Measurements from ENCODE around the gene OBSL1. TPM values are rescaled to one million over a fixed set of nuclear protein-coding genes. Genes with fewer than 3 reads are reported as not detected.

Gene OBSL1
- total RNA-seq, 1 experiment from 2014 or later, result 67.8 TPM

DNA sequence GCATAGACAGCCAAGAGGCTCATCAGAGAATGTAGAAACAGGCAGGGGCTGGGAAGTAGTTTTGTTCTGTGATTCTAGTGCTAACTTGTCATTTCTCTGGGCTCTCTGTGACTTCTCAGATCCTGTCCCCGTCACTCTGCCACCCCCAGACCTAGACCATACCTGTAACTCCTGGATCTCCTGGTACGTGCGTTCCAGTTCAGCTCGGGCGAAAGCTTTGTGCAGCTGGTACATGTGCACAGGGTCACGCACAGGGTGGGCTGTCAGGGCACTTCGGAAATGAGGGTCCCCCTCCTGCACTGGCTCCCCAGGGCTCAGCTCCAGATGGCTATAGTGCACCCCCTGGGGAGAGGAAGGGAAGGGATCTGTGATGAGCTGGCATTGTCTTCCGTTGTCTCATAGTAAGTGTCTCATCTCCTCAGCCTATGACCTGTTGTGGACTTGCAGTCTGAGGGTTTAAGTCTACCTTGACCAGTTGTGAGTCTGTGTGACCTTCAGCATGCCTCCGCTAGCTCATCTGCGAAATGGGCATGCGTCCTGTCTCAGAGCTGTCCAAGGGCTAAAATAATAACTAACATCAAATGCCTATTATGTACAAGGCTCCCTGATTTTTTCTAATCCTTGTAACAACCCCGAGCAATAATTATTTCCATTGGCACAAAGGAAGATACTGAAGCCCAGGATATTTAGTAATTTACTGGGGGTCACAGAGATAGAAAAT is 30.4 kb downstream of the OBSL1 start:
- Histone ChIP-seq H3K27me3 (no peaks in the 10 kb centered on the region), H3K4me1 (peaks cover 13% of the 10 kb centered on the region), H3K36me3 (peaks cover 6% of the 10 kb centered on the region; the same call in 1 of the 2 replicates), H3K9me3 (replicated peaks) (no peaks in the 10 kb centered on the region), H3K4me3 (no peak overlapping the region), H3K27ac (no peak overlapping the region)
- no peak for DNase-seq

GRCh38 chr2:219539926-219540678 is 31.2 kb downstream of the OBSL1 start:
- Histone ChIP-seq H3K4me3 (no peak overlapping the region), H3K4me1 (peaks cover 13% of the 10 kb centered on the region), H3K27me3 (no peaks in the 10 kb centered on the region), H3K27ac (no peak overlapping the region), H3K9me3 (replicated peaks) (no peaks in the 10 kb centered on the region), H3K36me3 (peaks cover 6% of the 10 kb centered on the region; the same call in 1 of the 2 replicates)
- no peak for DNase-seq

GRCh38 chr2:219538956-219539788 is 32.2 kb downstream of the OBSL1 start:
- no peak overlapping the region for H3K27ac ChIP-seq
- no peaks in the 10 kb centered on the region for H3K27me3 ChIP-seq
- no peak for DNase-seq
- H3K4me3 ChIP-seq, result no peak overlapping the region
- H3K36me3 ChIP-seq, result peaks cover 6% of the 10 kb centered on the region; the same call in 1 of the 2 replicates
- H3K4me1 ChIP-seq, result peaks cover 13% of the 10 kb centered on the region
- no peaks in the 10 kb centered on the region for H3K9me3 ChIP-seq (replicated peaks)

- Histone ChIP-seq H3K27me3 (no peaks in the 10 kb centered on the region), H3K9me3 (replicated peaks) (no peaks in the 10 kb centered on the region), H3K36me3 (peaks cover 6% of the 10 kb centered on the region; the same call in 1 of the 2 replicates), H3K27ac (no peak overlapping the region), H3K4me3 (no peak overlapping the region), H3K4me1 (peaks cover 13% of the 10 kb centered on the region)
- DNase-seq, result no peak
Observed at GRCh38 chr2:219538504-219538951, 32.8 kb downstream of the OBSL1 start.

DNA sequence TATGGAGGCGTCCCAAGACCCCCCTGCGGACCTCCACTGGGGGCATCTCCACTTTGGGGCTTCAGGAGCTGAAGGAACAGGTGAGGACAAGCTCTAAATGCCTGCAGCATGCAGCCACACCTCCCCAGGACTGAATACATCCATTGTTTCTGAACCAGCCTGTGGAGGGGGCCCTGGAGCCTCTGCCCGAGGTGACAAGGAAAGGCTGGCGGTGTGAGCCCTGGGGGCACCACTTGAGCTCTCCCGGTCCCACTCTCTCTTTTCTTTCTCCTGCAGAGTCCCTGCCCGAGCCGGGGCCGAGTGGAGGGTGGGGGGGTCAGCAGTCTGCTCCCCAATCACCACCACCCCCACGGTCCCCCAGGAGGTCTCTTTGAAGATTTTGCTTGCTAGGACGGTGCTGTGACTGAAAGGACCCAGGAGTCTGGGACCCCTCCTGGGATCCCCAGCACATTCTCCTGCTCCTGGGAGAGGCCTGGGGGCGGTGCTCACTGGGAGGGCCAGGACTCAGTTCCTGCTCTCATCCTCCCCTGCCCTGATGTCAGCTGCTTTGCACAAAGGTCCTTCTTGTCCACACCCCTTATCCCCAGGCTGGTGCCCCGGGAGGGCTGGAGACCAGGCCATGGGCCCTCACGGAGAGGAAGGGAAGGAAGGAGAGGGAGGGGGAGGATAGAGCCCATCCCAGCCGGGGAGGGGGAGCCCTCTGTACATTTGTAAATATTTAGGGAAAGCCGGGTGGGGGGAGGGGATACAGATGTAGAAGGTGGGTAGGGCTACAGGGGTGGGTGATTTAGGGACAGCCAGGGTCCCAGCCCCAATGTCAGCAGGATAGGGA is 33.5 kb downstream of the OBSL1 start:
- peaks cover 6% of the 10 kb centered on the region; the same call in 1 of the 2 replicates for H3K36me3 ChIP-seq
- H3K27ac ChIP-seq, result peak overlapping the region; percentile 39; the same call in 1 of the 2 replicates
- DNase-seq, result peak; percentile 68 to 80
- no peaks in the 10 kb centered on the region for H3K9me3 ChIP-seq (replicated peaks)
- no peak overlapping the region for H3K4me3 ChIP-seq
- no peaks in the 10 kb centered on the region for H3K27me3 ChIP-seq
- H3K4me1 ChIP-seq, result peaks cover 13% of the 10 kb centered on the region

- Histone ChIP-seq H3K4me1 (peaks cover 13% of the 10 kb centered on the region), H3K27ac (no peak overlapping the region), H3K27me3 (peaks cover 4% of the 10 kb centered on the region; the same call in 1 of the 2 replicates), H3K36me3 (peaks cover 6% of the 10 kb centered on the region; the same call in 1 of the 2 replicates), H3K4me3 (no peak overlapping the region), H3K9me3 (replicated peaks) (no peaks in the 10 kb centered on the region)
- no peak for DNase-seq
Observed at GRCh38 chr2:219536967-219537366, 34.4 kb downstream of the OBSL1 start.

- no peaks in the 10 kb centered on the region for H3K9me3 ChIP-seq (replicated peaks)
- H3K27ac ChIP-seq, result no peak overlapping the region
- peaks cover 6% of the 10 kb centered on the region; the same call in 1 of the 2 replicates for H3K36me3 ChIP-seq
- H3K4me3 ChIP-seq, result no peak overlapping the region
- H3K4me1 ChIP-seq, result peaks cover 13% of the 10 kb centered on the region
- peaks cover 4% of the 10 kb centered on the region; the same call in 1 of the 2 replicates for H3K27me3 ChIP-seq
- no peak for DNase-seq
Observed at GRCh38 chr2:219536425-219536824, 34.9 kb downstream of the OBSL1 start.

DNA sequence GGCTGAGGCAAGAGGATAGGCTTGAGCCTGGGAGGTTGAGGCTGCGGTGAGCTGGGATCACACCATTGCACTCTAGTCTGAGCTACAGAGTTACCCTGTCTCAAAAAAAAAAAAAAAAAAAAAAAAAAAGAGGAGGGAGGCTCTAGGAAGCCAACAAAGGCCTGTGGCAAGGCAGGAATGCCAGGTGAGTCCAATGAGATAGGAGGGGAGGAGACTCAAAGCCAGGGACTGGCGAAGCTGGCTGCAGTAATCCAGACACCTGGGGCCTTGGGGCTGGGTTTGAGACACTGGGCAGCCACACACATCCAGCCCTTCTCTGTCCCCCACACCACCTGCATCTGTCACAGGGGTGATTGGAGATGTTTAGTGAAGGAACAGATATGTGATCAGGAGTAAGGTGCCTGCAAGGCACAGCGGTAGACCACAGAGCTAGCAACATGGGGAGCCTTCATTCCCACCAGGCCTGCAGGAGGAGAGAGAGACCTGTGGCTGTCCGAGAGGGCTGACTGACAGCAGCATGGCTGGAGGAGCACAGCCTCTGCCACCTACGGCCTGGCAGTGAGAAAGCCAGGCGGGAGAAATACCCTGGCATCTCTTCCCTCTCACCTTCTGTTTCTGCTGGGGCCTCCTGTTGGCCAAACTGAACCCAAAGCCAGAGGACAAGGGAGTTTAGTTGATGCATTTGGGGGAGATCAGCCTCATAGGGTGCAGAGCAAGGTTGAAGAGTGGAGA is 37.2 kb downstream of the OBSL1 start:
- Histone ChIP-seq H3K27me3 (peaks cover 14% of the 10 kb centered on the region; the same call in 1 of the 2 replicates), H3K9me3 (replicated peaks) (no peaks in the 10 kb centered on the region)

DNA sequence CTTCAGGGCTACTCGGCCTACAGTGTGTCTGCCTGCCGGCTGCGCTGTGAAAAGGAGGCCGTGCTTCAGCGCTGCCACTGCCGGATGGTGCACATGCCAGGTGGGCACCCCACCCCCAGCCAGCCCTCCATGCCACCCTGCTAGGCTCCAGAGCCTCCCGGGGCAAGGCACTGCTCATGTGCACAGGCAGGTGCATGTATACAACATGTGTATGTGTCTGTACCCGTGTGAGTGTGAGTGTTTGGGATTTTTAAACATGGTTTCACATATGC is 39.0 kb downstream of the OBSL1 start:
- no peak overlapping the region for H3K27ac ChIP-seq
- H3K4me3 ChIP-seq, result no peak overlapping the region
- no peaks in the 10 kb centered on the region for H3K9me3 ChIP-seq (replicated peaks)
- H3K27me3 ChIP-seq, result peaks cover 25% of the 10 kb centered on the region
- no peak for DNase-seq
- H3K4me1 ChIP-seq, result peaks cover 7% of the 10 kb centered on the region
- H3K36me3 ChIP-seq, result no peaks in the 10 kb centered on the region

More for the DNA sequence above, 37.2 kb downstream of the OBSL1 start:
- DNase-seq, result no peak
- Histone ChIP-seq H3K36me3 (no peaks in the 10 kb centered on the region), H3K27ac (no peak overlapping the region), H3K4me1 (peaks cover 18% of the 10 kb centered on the region), H3K4me3 (no peak overlapping the region)

- DNase-seq, result no peak
- Histone ChIP-seq H3K36me3 (no peaks in the 10 kb centered on the region), H3K27me3 (peaks cover 25% of the 10 kb centered on the region), H3K27ac (no peak overlapping the region), H3K9me3 (replicated peaks) (no peaks in the 10 kb centered on the region), H3K4me3 (no peak overlapping the region), H3K4me1 (peaks cover 5% of the 10 kb centered on the region; the same call in 1 of the 2 replicates)
Observed at GRCh38 chr2:219531639-219532377, 39.5 kb downstream of the OBSL1 start.

DNA sequence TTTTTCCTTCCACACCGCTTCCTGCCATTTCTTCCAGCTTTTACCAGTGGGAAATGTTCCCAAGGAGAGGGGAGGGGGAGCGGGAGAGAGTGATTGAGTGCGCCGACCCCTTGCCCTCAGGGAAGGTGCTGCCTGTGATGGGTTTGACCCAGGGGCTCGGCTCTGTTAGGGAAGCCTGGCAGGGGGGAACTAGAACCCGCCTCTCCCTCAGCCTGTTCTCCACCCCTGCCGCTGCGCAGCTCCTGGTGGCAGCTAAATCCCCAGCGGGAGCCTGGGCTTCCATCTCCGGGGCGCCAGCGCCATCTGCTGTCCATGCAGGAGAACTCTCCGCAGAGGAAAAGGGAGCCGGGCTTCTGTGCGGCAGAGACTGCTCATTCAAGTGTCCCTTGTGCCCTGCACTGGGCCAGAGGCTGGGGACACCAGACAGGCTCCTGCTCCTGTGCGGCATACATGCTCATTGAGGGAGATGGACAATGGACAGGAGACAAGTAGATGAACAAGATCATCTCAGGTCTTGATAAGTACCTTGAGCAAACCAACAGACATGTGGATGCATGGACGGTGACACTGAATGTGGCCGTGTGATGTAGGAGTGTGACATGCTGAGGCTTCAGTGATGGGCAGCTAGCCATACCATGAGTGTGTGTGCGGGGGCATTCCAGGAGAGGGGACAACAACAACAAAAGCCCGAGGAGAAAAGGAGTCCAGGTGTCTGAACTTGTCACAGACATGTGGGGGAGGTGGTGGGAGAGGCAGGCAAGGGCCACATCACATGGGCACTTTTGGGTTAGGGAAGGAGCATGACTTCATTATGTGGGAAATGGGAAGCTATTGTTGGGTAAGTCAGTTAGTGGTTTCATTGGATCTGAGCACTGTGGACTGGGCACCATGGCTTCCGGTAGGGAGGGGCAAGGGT is 41.0 kb downstream of the OBSL1 start:
- H3K9me3 ChIP-seq (replicated peaks), result no peaks in the 10 kb centered on the region
- H3K36me3 ChIP-seq, result no peaks in the 10 kb centered on the region
- peak; percentile 86 to 91 for DNase-seq
- H3K4me1 ChIP-seq, result peaks cover 5% of the 10 kb centered on the region; the same call in 1 of the 2 replicates
- H3K27ac ChIP-seq, result no peak overlapping the region
- H3K27me3 ChIP-seq, result peaks cover 25% of the 10 kb centered on the region
- no peak overlapping the region for H3K4me3 ChIP-seq

GRCh38 chr2:219527472-219527871 is 43.9 kb downstream of the OBSL1 start:
- Histone ChIP-seq H3K9me3 (replicated peaks) (no peaks in the 10 kb centered on the region), H3K4me3 (no peak overlapping the region), H3K27me3 (peaks cover 32% of the 10 kb centered on the region), H3K27ac (no peak overlapping the region), H3K4me1 (peaks cover 5% of the 10 kb centered on the region; the same call in 1 of the 2 replicates), H3K36me3 (no peaks in the 10 kb centered on the region)
- no peak for DNase-seq

Data from SJCRH30 (cell line).